Gastrocnemius medialis (tissue), 4 donors: ENCODE measurements around the gene ARL15.

Source experiments
- CTCF ChIP-seq, 5 experiments: fragments of 450-650 bp in 3 of 5; fragments of 200-600 bp in 2 of 5; sonication (generic) in 2 of 5; IDR thresholded peaks in 4 of 5; conservative IDR thresholded peaks in 1 of 5; 1 replicate in 4 of 5; 2 replicates in 1 of 5; pipeline ENCODE4 v1.5.1; 2016 to 2019; ENCODE audit warnings: antibody characterized with exemption in 5 of 5, mild to moderate bottlenecking in 3 of 5, moderate library complexity in 3 of 5
- POLR2A ChIP-seq, 2 donors: fragments of 450-650 bp; IDR thresholded peaks; one replicate each; pipeline ENCODE4 v1.6.1; 2017; ENCODE audit warnings: antibody characterized with exemption in 2 of 2, mild to moderate bottlenecking in 2 of 2, moderate library complexity in 2 of 2

- no peak for TF ChIP-seq CTCF (IDR thresholded peaks at IDR 0.05 in 4 of 5, conservative IDR thresholded peaks at IDR 0.05 in 1 of 5)
- TF ChIP-seq POLR2A (IDR thresholded peaks at IDR 0.05) = no peak
These were observed 402.5 kb downstream of the ARL15 start for GRCh38 chr5:53907827-53908226.
